Peyer's patch (tissue), 4 donors: ENCODE measurements around the gene CBS.
"Not testable (repeated sequence)": the region's sequence is repeated elsewhere in the genome, so short reads cannot be mapped to it uniquely, and the experiment has no call there.

ENCODE experiments used
- CTCF ChIP-seq, 6 experiments: fragments of 450-650 bp in 4 of 6; fragments of 200-600 bp in 2 of 6; sonication (generic) in 1 of 6; IDR thresholded peaks; one replicate each; pipeline ENCODE4 v1.5.1; 2017 to 2019; ENCODE audit warnings: antibody characterized with exemption in 6 of 6, mild to moderate bottlenecking in 3 of 6, moderate library complexity in 1 of 6
- POLR2A ChIP-seq, 2 donors: fragments of 450-650 bp; IDR thresholded peaks; one replicate each; pipeline ENCODE4 v1.5.1; 2017; ENCODE audit warnings: antibody characterized with exemption in 2 of 2, mild to moderate bottlenecking in 2 of 2, moderate library complexity in 2 of 2

- not testable (repeated sequence) for TF ChIP-seq POLR2A, CTCF (IDR thresholded peaks at IDR 0.05)
Measured at GRCh38 chr21:43082587-43083300, 7.1 kb upstream of the CBS start.
